Endothelial cell of umbilical vein (primary cell): ENCODE measurements around the gene SMAD9. TPM values are rescaled to one million over a fixed set of nuclear protein-coding genes. Genes with fewer than 3 reads are reported as not detected.

ENCODE experiments used
- BruUV-seq: library from RNA; stranded (reverse); fragments of 400-500 nt; replicated peaks from 2 replicates; lab custom pipeline; 2021; lab: Mats Ljungman, UMichigan
- CTCF ChIA-PET: fragments of 300-600, 350-600 bp; sonication (Branson Sonifier 250); formaldehyde crosslinking; loops from one replicate; lab custom pipeline; 2021; ENCODE audit warnings: antibody characterized with exemption, inconsistent platforms; lab: Charles Lee
- POLR2A ChIA-PET: fragments of 300-600, 350-600 bp; sonication (Branson Sonifier 250); formaldehyde crosslinking; loops from one replicate; lab custom pipeline; 2021; ENCODE audit warnings: antibody characterized with exemption, inconsistent platforms; lab: Charles Lee
- DNase-seq: peaks from one replicate; pipeline ENCODE4 v3.0.0-alpha.2; 2011; ENCODE audit warnings: low read depth, low spot score
- FAIRE-seq: peaks from 2 replicates; lab custom pipeline; 2011; peaks lifted over from hg19 to GRCh38; lab: Jason Lieb, UNC
- H2AFZ ChIP-seq: 2 replicates; pipeline ENCODE4 v1.6.0; 2012; ENCODE audit warnings: low read depth, low read length, control low read depth, inconsistent platforms
- H3K27ac ChIP-seq: 2 replicates; pipeline ENCODE4 v1.5.1; 2011; ENCODE audit warnings: low read depth, mild to moderate bottlenecking, control low read depth, low read length, moderate library complexity; ENCODE audit not compliant: insufficient read depth
- H3K27me3 ChIP-seq, 2 experiments: 2 replicates each; pipeline versions ENCODE4 v1.6.0 to v1.6.1; 2011; ENCODE audit warnings: low read length in 2 of 2, mixed read lengths in 1 of 2; ENCODE audit not compliant: control insufficient read depth in 2 of 2, insufficient read depth in 2 of 2
- H3K36me3 ChIP-seq, 2 experiments: 2 replicates in 1 of 2; 3 replicates in 1 of 2; pipeline ENCODE4 v1.5.1; 2011; ENCODE audit warnings: low read length in 2 of 2, mild to moderate bottlenecking in 1 of 2, moderate library complexity in 1 of 2; ENCODE audit not compliant: control insufficient read depth in 2 of 2, insufficient read depth in 2 of 2; ENCODE audit errors: extremely low read depth in 1 of 2
- H3K4me1 ChIP-seq: 3 replicates; pipeline ENCODE4 v1.5.1; 2011; ENCODE audit warnings: mild to moderate bottlenecking, low read length; ENCODE audit not compliant: control insufficient read depth, insufficient read depth; ENCODE audit errors: extremely low read depth
- H3K4me2 ChIP-seq: 2 replicates; pipeline ENCODE4 v1.6.1; 2011; ENCODE audit warnings: low read length, control low read depth, mixed read lengths; ENCODE audit not compliant: insufficient read depth
- H3K4me3 ChIP-seq, 3 experiments: fragments of 200-600 bp in 1 of 3; sonication (generic), shearing (Covaris generic) in 1 of 3; replicated peaks in 1 of 3; 2 replicates each; pipeline ENCODE4 v1.5.1; 2011 to 2016; ENCODE audit warnings: control low read depth in 3 of 3, low read length in 3 of 3, mild to moderate bottlenecking in 2 of 3, inconsistent platforms in 1 of 3, low read depth in 1 of 3, moderate library complexity in 1 of 3; ENCODE audit not compliant: insufficient read depth in 1 of 3
- H3K79me2 ChIP-seq: 2 replicates; pipeline ENCODE4 v1.6.0; 2012; ENCODE audit warnings: low read length, inconsistent platforms; ENCODE audit not compliant: control insufficient read depth, insufficient read depth
- H3K9ac ChIP-seq: replicated peaks from 2 replicates; pipeline ENCODE3; 2011; ENCODE audit warnings: low read length, control low read depth; ENCODE audit not compliant: insufficient read depth; ENCODE audit errors: extremely low read depth
- H3K9me1 ChIP-seq: replicated peaks from 3 replicates; pipeline ENCODE4 v1.6.0; 2011; ENCODE audit warnings: mild to moderate bottlenecking, low read length; ENCODE audit not compliant: control insufficient read depth, insufficient read depth; ENCODE audit errors: extremely low read depth
- H3K9me3 ChIP-seq: replicated peaks from 2 replicates; pipeline ENCODE4 v1.5.1; 2012; ENCODE audit warnings: low read length, inconsistent platforms; ENCODE audit not compliant: control insufficient read depth, insufficient read depth
- H4K20me1 ChIP-seq: replicated peaks from 2 replicates; pipeline ENCODE3; 2011; ENCODE audit warnings: mild to moderate bottlenecking, low read length; ENCODE audit not compliant: control insufficient read depth, insufficient read depth; ENCODE audit errors: extremely low read depth
- CTCF ChIP-seq, 2 donors: IDR thresholded peaks; 1 replicate in 1 of 2; 2 replicates in 1 of 2; pipeline ENCODE4 v1.5.1; 2011; ENCODE audit warnings: low read length in 2 of 2, mild to moderate bottlenecking in 2 of 2, moderate library complexity in 2 of 2, control low read depth in 1 of 2, inconsistent platforms in 1 of 2, low read depth in 1 of 2; ENCODE audit not compliant: insufficient read depth in 1 of 2; ENCODE audit errors: extremely low read depth in 1 of 2
- EZH2 ChIP-seq: IDR thresholded peaks from 2 replicates; pipeline ENCODE4 v1.6.1; 2012; ENCODE audit warnings: borderline replicate concordance, low read depth, mild to moderate bottlenecking, moderate library complexity, low read length, inconsistent platforms; ENCODE audit not compliant: severe bottlenecking
- FOS ChIP-seq: IDR thresholded peaks from 2 replicates; pipeline ENCODE4 v1.6.1; 2011; ENCODE audit warnings: mild to moderate bottlenecking, low read length, moderate library complexity, borderline replicate concordance; ENCODE audit not compliant: insufficient read depth
- GATA2 ChIP-seq: IDR thresholded peaks from 2 replicates; pipeline ENCODE4 v1.7.0; 2011; ENCODE audit warnings: low read depth, mild to moderate bottlenecking, moderate library complexity, mixed read lengths, low read length; ENCODE audit not compliant: insufficient read length, insufficient read depth
- JUN ChIP-seq: IDR thresholded peaks from 2 replicates; pipeline ENCODE4 v1.6.1; 2011; ENCODE audit warnings: borderline replicate concordance, low read depth; ENCODE audit not compliant: insufficient read length, insufficient read depth
- MYC ChIP-seq: IDR thresholded peaks from one replicate; pipeline ENCODE4 v1.6.1; 2011; ENCODE audit warnings: mild to moderate bottlenecking, low read depth, low read length
- POLR2A ChIP-seq: IDR thresholded peaks from 2 replicates; pipeline ENCODE4 v1.6.1; 2012; ENCODE audit warnings: low read depth, mild to moderate bottlenecking, control low read depth, low read length
- POLR2AphosphoS5 ChIP-seq: IDR thresholded peaks from 2 replicates; pipeline ENCODE4 v1.6.1; 2012; ENCODE audit warnings: low read depth, mild to moderate bottlenecking, control low read depth, low read length, moderate library complexity; ENCODE audit not compliant: insufficient read depth
- dilution Hi-C: fragments of 300-500 bp; cut with MboI; formaldehyde crosslinking; loops from one replicate; pipeline ENCODE4 v1.15.0; 2019; ENCODE audit warnings: low sequenced_read_pairs; ENCODE audit not compliant: extremely low pct_ligation_motif_present
- intact Hi-C: fragments of 100-400 bp; cut with micrococcal nuclease; formaldehyde crosslinking; loops from one replicate; pipeline ENCODE4 v1.10.0; 2022
- polyA plus RNA-seq, 4 experiments: library from polyadenylated mRNA; depleted of rRNA in 3 of 4; stranded (reverse) in 3 of 4; unstranded in 1 of 4; fragments of >200 nt; gene quantifications; 2 replicates each; pipeline versions ENCODE4 v1.2.1 to v1.2.3, GENCODE V29; 2011 to 2012; ENCODE audit warnings: missing spikeins in 1 of 4
- total RNA-seq: library from RNA; stranded (reverse); gene quantifications from 2 replicates; pipeline ENCODE4 v1.2.3, GENCODE V29; 2021
- TF ChIP-seq, protein P1 (sequence below): IDR thresholded peaks from 2 replicates; pipeline ENCODE4 v1.6.1; 2011; ENCODE audit not compliant: insufficient read depth, insufficient read length

SMAD9 gene
- total and polyA plus RNA-seq, 2 donors (not counting 3 experiments of a cell fraction or from before 2014, with no cell fraction given) = 2.2 to 4.2 TPM

GRCh38 chr13:36921631-36922301 lies 1.7 kb upstream of the SMAD9 start:
- Histone ChIP-seq H3K9me3 (no peaks in the 10 kb centered on the region), H3K79me2 (peaks cover 8% of the 10 kb centered on the region), H3K4me3 (no peak overlapping the region), H3K36me3 (no peaks in the 10 kb centered on the region), H3K9ac (no peak overlapping the region), H3K9me1 (no peaks in the 10 kb centered on the region), H3K4me2 (no peak overlapping the region), H3K27ac (no peak overlapping the region), H2AFZ (no peak overlapping the region), H3K4me1 (peaks cover 11% of the 10 kb centered on the region), H3K27me3 (no peaks in the 10 kb centered on the region), H4K20me1 (no peaks in the 10 kb centered on the region)
- FAIRE-seq (no peak), DNase-seq (no peak)
- dilution Hi-C loops = no loop called here
- CTCF ChIA-PET = no interaction called here
- no TSS peak for BruUV-seq
- POLR2A ChIA-PET = no interaction called here
- intact Hi-C loops = loop anchor here (2.0 kb wide), 1 partner anchor 77 kb away; the partner anchor contains the start of gene ALG5
- TF ChIP-seq POLR2AphosphoS5 (no peak), GATA2 (no peak), POLR2A (no peak), EZH2 (no peak), CTCF (IDR thresholded peaks at IDR 0.05; ENCODE audit: extremely low read depth in 1 of 2, insufficient read depth in 1 of 2, low read depth in 1 of 2, low read length in 2 of 2) (no peak), FOS (no peak), MYC (no peak), JUN (no peak)
- TF ChIP-seq, protein P1, sequence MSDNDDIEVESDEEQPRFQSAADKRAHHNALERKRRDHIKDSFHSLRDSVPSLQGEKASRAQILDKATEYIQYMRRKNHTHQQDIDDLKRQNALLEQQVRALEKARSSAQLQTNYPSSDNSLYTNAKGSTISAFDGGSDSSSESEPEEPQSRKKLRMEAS = no peak
